Endothelial cell (in vitro differentiated cells): ENCODE measurements around the gene CDH7. TPM values are rescaled to one million over a fixed set of nuclear protein-coding genes. Genes with fewer than 3 reads are reported as not detected.

Experiments
- DNase-seq: peaks from one replicate; pipeline ENCODE4 v3.0.0; 2021; ENCODE audit warnings: low spot score
- H3K27ac Mint-ChIP-seq: one replicate; pipeline ENCODE4 v1.8.0; 2021; ENCODE audit warnings: mixed read lengths, inconsistent platforms; ENCODE audit not compliant: unreplicated experiment
- H3K27me3 Mint-ChIP-seq: one replicate; pipeline ENCODE4 v1.8.0; 2021; ENCODE audit warnings: mild to moderate bottlenecking, moderate library complexity, mixed read lengths, inconsistent platforms; ENCODE audit not compliant: unreplicated experiment
- H3K36me3 Mint-ChIP-seq: one replicate; pipeline ENCODE4 v1.8.0; 2021; ENCODE audit warnings: mild to moderate bottlenecking, low read depth, mixed read lengths, inconsistent platforms; ENCODE audit not compliant: unreplicated experiment
- H3K4me1 Mint-ChIP-seq: one replicate; pipeline ENCODE4 v1.8.0; 2021; ENCODE audit warnings: mild to moderate bottlenecking, mixed read lengths, inconsistent platforms; ENCODE audit not compliant: unreplicated experiment
- H3K4me3 Mint-ChIP-seq: one replicate; pipeline ENCODE4 v1.8.0; 2021; ENCODE audit warnings: mild to moderate bottlenecking, mixed read lengths, inconsistent platforms; ENCODE audit not compliant: unreplicated experiment
- H3K9me3 Mint-ChIP-seq: one replicate; pipeline ENCODE4 v1.8.0; 2021; ENCODE audit warnings: mixed read lengths, inconsistent platforms; ENCODE audit not compliant: unreplicated experiment
- CTCF ChIP-seq: fragments of 200-600 bp; sonication (generic); IDR thresholded peaks from one replicate; pipeline ENCODE4 v1.5.0; 2021; ENCODE audit warnings: antibody characterized with exemption; ENCODE audit not compliant: unreplicated experiment
- long read RNA-seq: library from polyadenylated mRNA; unstranded; transcript quantifications from one replicate; pipeline ENCODE4 v2.0.0, GENCODE V29; 2020; ENCODE audit not compliant: unreplicated experiment
- total RNA-seq: library from RNA; stranded (reverse); fragmentation: NEBNext Ultra II Directional; extraction: Animal tissue kit (Norgen Biotek cat#: 25700); gene quantifications from one replicate; pipeline ENCODE4 v1.2.1, GENCODE V29; 2021; ENCODE audit not compliant: unreplicated experiment

The CDH7 gene
- 0.44 TPM for total RNA-seq
- long read RNA-seq, result 0 reads

- peaks cover 7% of the 10 kb centered on the region for H3K4me1 Mint-ChIP-seq
- no peak for TF ChIP-seq CTCF
- peak; percentile 53 for DNase-seq
- peak within 1 kb of the TSS; percentile 86 for H3K4me3 Mint-ChIP-seq
- H3K27ac Mint-ChIP-seq, result no peak within 1 kb of the TSS
- no peaks in the 10 kb centered on the region for H3K9me3 Mint-ChIP-seq
- peaks cover 12% of the 10 kb centered on the region for H3K27me3 Mint-ChIP-seq
- no peaks in the 10 kb centered on the region for H3K36me3 Mint-ChIP-seq
Observed at GRCh38 chr18:65750389-65751154, at the start of gene CDH7. Gene CDH7 (plus strand): TSS chr18:65751012. CDS start chr18:65762843, 11,831 bp downstream.

GRCh38 chr18:65704046-65704445 is 46.8 kb upstream of the CDH7 start:
- Mint-ChIP-seq H3K4me1 (no peaks in the 10 kb centered on the region), H3K4me3 (no peak overlapping the region), H3K27me3 (no peaks in the 10 kb centered on the region), H3K27ac (no peak overlapping the region), H3K36me3 (no peaks in the 10 kb centered on the region), H3K9me3 (no peaks in the 10 kb centered on the region)
- DNase-seq, result no peak
- no peak for TF ChIP-seq CTCF

- no peak for DNase-seq
- Mint-ChIP-seq H3K4me1 (no peaks in the 10 kb centered on the region), H3K36me3 (no peaks in the 10 kb centered on the region), H3K9me3 (no peaks in the 10 kb centered on the region), H3K27me3 (no peaks in the 10 kb centered on the region), H3K27ac (no peak overlapping the region), H3K4me3 (no peak overlapping the region)
- TF ChIP-seq CTCF, result no peak
Observed at GRCh38 chr18:65706646-65707045, 44.2 kb upstream of the CDH7 start.

- Mint-ChIP-seq H3K9me3 (no peaks in the 10 kb centered on the region), H3K27me3 (no peaks in the 10 kb centered on the region), H3K27ac (no peak overlapping the region), H3K4me3 (no peak overlapping the region), H3K36me3 (no peaks in the 10 kb centered on the region), H3K4me1 (no peaks in the 10 kb centered on the region)
- TF ChIP-seq CTCF, result no peak
- DNase-seq, result no peak
Observed at GRCh38 chr18:65711493-65711892, 39.3 kb upstream of the CDH7 start.

GRCh38 chr18:65721619-65722018 is 29.2 kb upstream of the CDH7 start:
- no peak overlapping the region for H3K27ac Mint-ChIP-seq
- no peak for TF ChIP-seq CTCF
- H3K27me3 Mint-ChIP-seq, result peaks cover 2% of the 10 kb centered on the region
- H3K9me3 Mint-ChIP-seq, result no peaks in the 10 kb centered on the region
- H3K4me1 Mint-ChIP-seq, result no peaks in the 10 kb centered on the region
- H3K36me3 Mint-ChIP-seq, result no peaks in the 10 kb centered on the region
- no peak overlapping the region for H3K4me3 Mint-ChIP-seq
- DNase-seq, result no peak
